IMR-90 (cell line): ENCODE measurements around the gene RAPSN. TPM values are rescaled to one million over a fixed set of nuclear protein-coding genes. Genes with fewer than 3 reads are reported as not detected.

Experiments used
- ATAC-seq: fragments of 200-7000 bp; cut with Tn5 transposase; 2 replicates; pipeline ENCODE4 v1.9.1; 2020; ENCODE audit warnings: low read depth, mild to moderate bottlenecking, moderate library complexity
- BruUV-seq: library from RNA; stranded (reverse); fragments of 400-500 nt; replicated peaks from 2 replicates; lab custom pipeline; 2021; lab: Mats Ljungman, UMichigan
- CTCF ChIA-PET: fragments of 300-600 bp; formaldehyde crosslinking; extraction: SDS; loops from one replicate; lab custom pipeline; 2021; ENCODE audit warnings: antibody characterized with exemption; lab: Yijun Ruan, JAX
- POLR2A ChIA-PET: fragments of 300-600 bp; sonication (Branson Sonifier 250); formaldehyde crosslinking; loops from one replicate; lab custom pipeline; 2022; ENCODE audit warnings: antibody characterized with exemption; ENCODE audit not compliant: unreplicated experiment; lab: Charles Lee
- DNase-seq: peaks from one replicate; pipeline ENCODE4 v3.0.0; 2013
- H2AFZ ChIP-seq: replicated peaks from 2 replicates; pipeline ENCODE3; 2013; ENCODE audit warnings: low read length, mild to moderate bottlenecking; ENCODE audit not compliant: poor library complexity
- H2AK5ac ChIP-seq: 2 replicates; pipeline ENCODE4 v1.6.1; 2013; ENCODE audit warnings: low read depth, low read length, inconsistent platforms
- H2AK9ac ChIP-seq: replicated peaks from 2 replicates; pipeline ENCODE3; 2013; ENCODE audit warnings: mild to moderate bottlenecking, low read depth, low read length, moderate library complexity; ENCODE audit not compliant: poor library complexity
- H2BK120ac ChIP-seq: 2 replicates; pipeline ENCODE4 v1.6.1; 2013; ENCODE audit warnings: low read depth, low read length, inconsistent platforms
- H2BK15ac ChIP-seq: 3 replicates; pipeline ENCODE4 v1.6.1; 2013; ENCODE audit warnings: low read depth, low read length, inconsistent platforms
- H2BK20ac ChIP-seq: 2 replicates; pipeline ENCODE4 v1.6.1; 2013; ENCODE audit warnings: low read depth, mild to moderate bottlenecking, inconsistent platforms, low read length, moderate library complexity
- H2BK5ac ChIP-seq: 2 replicates; pipeline ENCODE4 v1.6.1; 2013; ENCODE audit warnings: mild to moderate bottlenecking, low read depth, low read length, inconsistent platforms; ENCODE audit not compliant: poor library complexity, severe bottlenecking
- H3K14ac ChIP-seq: replicated peaks from 2 replicates; pipeline ENCODE4 v1.6.1; 2013; ENCODE audit warnings: low read depth, low read length, inconsistent platforms
- H3K18ac ChIP-seq: 2 replicates; pipeline ENCODE4 v1.6.1; 2013; ENCODE audit warnings: low read depth, low read length, control low read depth
- H3K23ac ChIP-seq: 2 replicates; pipeline ENCODE4 v1.6.1; 2013; ENCODE audit warnings: low read depth, low read length, inconsistent platforms
- H3K27ac ChIP-seq: 2 replicates; pipeline ENCODE4 v1.5.1; 2013; ENCODE audit warnings: mild to moderate bottlenecking, control low read depth, low read length; ENCODE audit not compliant: insufficient read depth
- H3K27me3 ChIP-seq: 2 replicates; pipeline ENCODE4 v1.6.1; 2013; ENCODE audit warnings: low read length; ENCODE audit not compliant: control insufficient read depth, insufficient read depth
- H3K36me3 ChIP-seq: 2 replicates; pipeline ENCODE4 v1.6.1; 2013; ENCODE audit warnings: low read length, mixed read lengths; ENCODE audit not compliant: control insufficient read depth, insufficient read depth
- H3K4ac ChIP-seq: 2 replicates; pipeline ENCODE4 v1.6.1; 2013; ENCODE audit warnings: low read depth, low read length, inconsistent platforms
- H3K4me1 ChIP-seq: 2 replicates; pipeline ENCODE4 v1.6.1; 2013; ENCODE audit warnings: low read length, mixed read lengths; ENCODE audit not compliant: control insufficient read depth, insufficient read depth
- H3K4me2 ChIP-seq: 2 replicates; pipeline ENCODE4 v1.6.1; 2013; ENCODE audit warnings: low read depth, mild to moderate bottlenecking, control low read depth, low read length, moderate library complexity
- H3K4me3 ChIP-seq: 2 replicates; pipeline ENCODE4 v1.5.1; 2013; ENCODE audit warnings: low read depth, mild to moderate bottlenecking, control low read depth, low read length, moderate library complexity; ENCODE audit not compliant: insufficient read depth
- H3K56ac ChIP-seq: 2 replicates; pipeline ENCODE4 v1.6.1; 2013; ENCODE audit warnings: low read length, inconsistent platforms; ENCODE audit not compliant: insufficient read depth; ENCODE audit errors: extremely low read depth
- H3K79me1 ChIP-seq, 2 experiments: 2 replicates each; pipeline ENCODE4 v1.6.1; 2013; ENCODE audit warnings: low read length in 2 of 2, inconsistent platforms in 1 of 2, low read depth in 1 of 2
- H3K9ac ChIP-seq: 2 replicates; pipeline ENCODE4 v1.6.1; 2013; ENCODE audit warnings: low read depth, low read length, control low read depth
- H3K9me1 ChIP-seq: 2 replicates; pipeline ENCODE4 v1.6.1; 2013; ENCODE audit warnings: low read length, inconsistent platforms; ENCODE audit not compliant: insufficient read depth
- H3K9me3 ChIP-seq: 2 replicates; pipeline ENCODE4 v1.6.1; 2013; ENCODE audit warnings: low read length; ENCODE audit not compliant: control insufficient read depth, insufficient read depth
- H4K20me1 ChIP-seq: 2 replicates; pipeline ENCODE4 v1.6.1; 2013; ENCODE audit warnings: low read length, inconsistent platforms; ENCODE audit not compliant: insufficient read depth
- H4K5ac ChIP-seq: 2 replicates; pipeline ENCODE4 v1.6.1; 2013; ENCODE audit warnings: mild to moderate bottlenecking, low read depth, low read length, control low read depth
- H4K8ac ChIP-seq, 2 experiments: 2 replicates each; pipeline ENCODE4 v1.6.1; 2013; ENCODE audit warnings: low read depth in 2 of 2, low read length in 2 of 2, control low read depth in 1 of 2, inconsistent platforms in 1 of 2
- H4K91ac ChIP-seq: 2 replicates; pipeline ENCODE4 v1.6.1; 2013; ENCODE audit warnings: low read depth, low read length, inconsistent platforms; ENCODE audit not compliant: insufficient read depth
- BHLHE40 ChIP-seq: fragments of 150-350 bp; IDR thresholded peaks from 2 replicates; pipeline ENCODE4 v1.6.1; 2016; ENCODE audit warnings: mild to moderate bottlenecking, low read depth, low read length
- CEBPB ChIP-seq: IDR thresholded peaks from 2 replicates; pipeline ENCODE4 v1.6.1; 2012; ENCODE audit warnings: low read depth, low read length, improper control_type of control experiment
- CHD1 ChIP-seq: IDR thresholded peaks from 2 replicates; pipeline ENCODE4 v1.6.1; 2012; ENCODE audit warnings: low read depth, low read length, improper control_type of control experiment
- ELK1 ChIP-seq: fragments of 150-350 bp; IDR thresholded peaks from 2 replicates; pipeline ENCODE4 v1.6.1; 2016; ENCODE audit warnings: low read depth, mild to moderate bottlenecking, low read length, moderate library complexity, borderline replicate concordance
- FOS ChIP-seq: fragments of 150-350 bp; IDR thresholded peaks from 2 replicates; pipeline ENCODE4 v1.6.1; 2016; ENCODE audit warnings: low read depth, low read length
- MAFK ChIP-seq: IDR thresholded peaks from 2 replicates; pipeline ENCODE4 v1.6.1; 2012; ENCODE audit warnings: low read depth, low read length, improper control_type of control experiment
- MAZ ChIP-seq: IDR thresholded peaks from 2 replicates; pipeline ENCODE4 v1.6.1; 2012; ENCODE audit warnings: low read depth, mild to moderate bottlenecking, low read length, improper control_type of control experiment, moderate library complexity, borderline replicate concordance
- MXI1 ChIP-seq: IDR thresholded peaks from 2 replicates; pipeline ENCODE4 v1.6.1; 2012; ENCODE audit warnings: low read depth, mild to moderate bottlenecking, low read length, moderate library complexity, borderline replicate concordance
- NFE2L2 ChIP-seq: fragments of 150-350 bp; IDR thresholded peaks from 2 replicates; pipeline ENCODE4 v1.6.1; 2016; ENCODE audit warnings: low read depth, mild to moderate bottlenecking, low read length
- POLR2A ChIP-seq: IDR thresholded peaks from 2 replicates; pipeline ENCODE4 v1.6.1; 2012; ENCODE audit warnings: mild to moderate bottlenecking, low read depth, low read length
- RAD21 ChIP-seq: IDR thresholded peaks from 2 replicates; pipeline ENCODE4 v1.6.1; 2012; ENCODE audit warnings: low read length, improper control_type of control experiment
- RCOR1 ChIP-seq: IDR thresholded peaks from 2 replicates; pipeline ENCODE4 v1.6.1; 2012; ENCODE audit warnings: mild to moderate bottlenecking, low read length, improper control_type of control experiment; ENCODE audit not compliant: insufficient replicate concordance
- RFX5 ChIP-seq: IDR thresholded peaks from 2 replicates; pipeline ENCODE4 v1.8.0; 2012; ENCODE audit warnings: low read depth, mild to moderate bottlenecking, low read length, moderate library complexity
- SMC3 ChIP-seq: fragments of 150-350 bp; IDR thresholded peaks from 2 replicates; pipeline ENCODE4 v1.6.1; 2016; ENCODE audit warnings: low read depth, mild to moderate bottlenecking, antibody characterized with exemption, low read length, moderate library complexity
- USF2 ChIP-seq: fragments of 150-350 bp; IDR thresholded peaks from 2 replicates; pipeline ENCODE4 v1.6.1; 2017; ENCODE audit warnings: mild to moderate bottlenecking, antibody characterized with exemption, low read length, low read depth
- WGBS, 2 experiments: methylation state at CpG; one replicate each; pipeline versions ENCODE4 v1.1.5 to v1.1.7; 2013; ENCODE audit warnings: missing lambda C conversion rate in 2 of 2; ENCODE audit not compliant: insufficient read length in 1 of 2; ENCODE audit errors: extremely low coverage in 2 of 2; 5-methylcytosine and 5-hydroxymethylcytosine counted together
- dilution Hi-C: fragments of 300-500 bp; cut with HindIII; formaldehyde crosslinking; loops from one replicate; pipeline ENCODE4 v1.14.3; 2018; ENCODE audit warnings: low sequenced_read_pairs; ENCODE audit not compliant: unreplicated experiment
- in situ Hi-C: fragments of 300-500 bp; cut with MboI; formaldehyde crosslinking; loops from 3 replicates; pipeline ENCODE4 v1.14.3; 2019; ENCODE audit warnings: low sequenced_read_pairs, inconsistent platforms, mixed read lengths
- intact Hi-C: fragments of 100-400 bp; cut with micrococcal nuclease; formaldehyde crosslinking; loops from 2 replicates; pipeline ENCODE4 v1.10.0; 2022
- polyA plus RNA-seq, 3 experiments: library from polyadenylated mRNA; depleted of rRNA; stranded (reverse); fragments of >200 nt; gene quantifications; 2 replicates each; pipeline ENCODE4 v1.2.3, GENCODE V29; 2012; ENCODE audit warnings: low replicate concordance in 1 of 3
- total RNA-seq: library from RNA; depleted of rRNA; stranded (reverse); fragments of >200 nt; gene quantifications from 2 replicates; pipeline ENCODE4 v1.2.3, GENCODE V29; 2012
- TF ChIP-seq, protein P1 (sequence below): conservative IDR thresholded peaks from 2 replicates; pipeline ENCODE4 v1.5.1; 2012; ENCODE audit warnings: mild to moderate bottlenecking, low read depth, low read length, improper control_type of control experiment

RAPSN gene
- total and polyA plus RNA-seq, 2 of the 4 experiments (the other 2 are of a cell fraction) = 0.03 TPM; not detected in 1

GRCh38 chr11:47489395-47489755 lies 40.4 kb upstream of the RAPSN start:
- TF ChIP-seq BHLHE40 (no peak), MXI1 (no peak), USF2 (no peak), MAZ (no peak), NFE2L2 (peak; percentile 56; the same call in 1 of the 2 replicates), RAD21 (no peak), POLR2A (no peak), RCOR1 (no peak), CHD1 (no peak), MAFK (peak; percentile 86), CEBPB (no peak), RFX5 (no peak), SMC3 (0 out of 2 replicates have a peak, but pooled peaks have one; percentile 19), FOS (no peak), ELK1 (no peak)
- TF ChIP-seq, protein P1, sequence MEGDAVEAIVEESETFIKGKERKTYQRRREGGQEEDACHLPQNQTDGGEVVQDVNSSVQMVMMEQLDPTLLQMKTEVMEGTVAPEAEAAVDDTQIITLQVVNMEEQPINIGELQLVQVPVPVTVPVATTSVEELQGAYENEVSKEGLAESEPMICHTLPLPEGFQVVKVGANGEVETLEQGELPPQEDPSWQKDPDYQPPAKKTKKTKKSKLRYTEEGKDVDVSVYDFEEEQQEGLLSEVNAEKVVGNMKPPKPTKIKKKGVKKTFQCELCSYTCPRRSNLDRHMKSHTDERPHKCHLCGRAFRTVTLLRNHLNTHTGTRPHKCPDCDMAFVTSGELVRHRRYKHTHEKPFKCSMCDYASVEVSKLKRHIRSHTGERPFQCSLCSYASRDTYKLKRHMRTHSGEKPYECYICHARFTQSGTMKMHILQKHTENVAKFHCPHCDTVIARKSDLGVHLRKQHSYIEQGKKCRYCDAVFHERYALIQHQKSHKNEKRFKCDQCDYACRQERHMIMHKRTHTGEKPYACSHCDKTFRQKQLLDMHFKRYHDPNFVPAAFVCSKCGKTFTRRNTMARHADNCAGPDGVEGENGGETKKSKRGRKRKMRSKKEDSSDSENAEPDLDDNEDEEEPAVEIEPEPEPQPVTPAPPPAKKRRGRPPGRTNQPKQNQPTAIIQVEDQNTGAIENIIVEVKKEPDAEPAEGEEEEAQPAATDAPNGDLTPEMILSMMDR = no peak
- Histone ChIP-seq H2BK20ac (no peak overlapping the region), H2AFZ (no peak overlapping the region), H2AK9ac (no peak overlapping the region), H3K4me3 (no peak overlapping the region), H2BK15ac (no peak overlapping the region), H3K18ac (no peak overlapping the region), H4K91ac (no peak overlapping the region), H4K5ac (no peak overlapping the region), H3K27me3 (no peaks in the 10 kb centered on the region), H3K9ac (no peak overlapping the region), H3K4me1 (peaks cover 2% of the 10 kb centered on the region; the same call in 1 of the 2 replicates), H3K14ac (no peak overlapping the region), H3K27ac (no peak overlapping the region), H3K23ac (no peak overlapping the region), H2BK120ac (no peak overlapping the region), H4K20me1 (peaks cover 14% of the 10 kb centered on the region; the same call in 1 of the 2 replicates), H3K56ac (no peak overlapping the region), H3K36me3 (peaks cover 16% of the 10 kb centered on the region), H3K9me1 (peaks cover 11% of the 10 kb centered on the region), H2BK5ac (peak overlapping the region; percentile 38), H3K9me3 (no peaks in the 10 kb centered on the region), H3K4me2 (peak overlapping the region; percentile 8; the same call in 1 of the 2 replicates), H4K8ac (no peak overlapping the region), H3K4ac (no peak overlapping the region), H2AK5ac (no peak overlapping the region), H3K79me1 (peaks cover 34 to 55% of the 10 kb centered on the region in 2 experiments)
- no CpG with 5 or more reads among the region's 2 CpGs for WGBS, 2 experiments
- DNase-seq (peak; percentile 82), ATAC-seq (peak; percentile 92)
- CTCF ChIA-PET = no interaction called here
- intact Hi-C loops (loop anchor here (10.0 kb wide), 1 partner anchor 45 kb away; no protein-coding TSS in a partner anchor), dilution Hi-C loops (no loop called here), in situ Hi-C loops (loop anchor here (10.0 kb wide), 1 partner anchor 125 kb away; no protein-coding TSS in a partner anchor)
- BruUV-seq = no TSS peak
- POLR2A ChIA-PET = no interaction called here
